GM19438 (cell line): ENCODE results near the gene NSF.
"Not testable (repeated sequence)": the region's sequence is repeated elsewhere in the genome, so short reads cannot be mapped to it uniquely, and the experiment has no call there.

Experiments used
- ATAC-seq: cut with Tn5 transposase; IDR thresholded peaks from one replicate; pipeline ENCODE4 v1.9.1; 2021; ENCODE audit warnings: low read depth; ENCODE audit not compliant: unreplicated experiment

Gene NSF

DNA sequence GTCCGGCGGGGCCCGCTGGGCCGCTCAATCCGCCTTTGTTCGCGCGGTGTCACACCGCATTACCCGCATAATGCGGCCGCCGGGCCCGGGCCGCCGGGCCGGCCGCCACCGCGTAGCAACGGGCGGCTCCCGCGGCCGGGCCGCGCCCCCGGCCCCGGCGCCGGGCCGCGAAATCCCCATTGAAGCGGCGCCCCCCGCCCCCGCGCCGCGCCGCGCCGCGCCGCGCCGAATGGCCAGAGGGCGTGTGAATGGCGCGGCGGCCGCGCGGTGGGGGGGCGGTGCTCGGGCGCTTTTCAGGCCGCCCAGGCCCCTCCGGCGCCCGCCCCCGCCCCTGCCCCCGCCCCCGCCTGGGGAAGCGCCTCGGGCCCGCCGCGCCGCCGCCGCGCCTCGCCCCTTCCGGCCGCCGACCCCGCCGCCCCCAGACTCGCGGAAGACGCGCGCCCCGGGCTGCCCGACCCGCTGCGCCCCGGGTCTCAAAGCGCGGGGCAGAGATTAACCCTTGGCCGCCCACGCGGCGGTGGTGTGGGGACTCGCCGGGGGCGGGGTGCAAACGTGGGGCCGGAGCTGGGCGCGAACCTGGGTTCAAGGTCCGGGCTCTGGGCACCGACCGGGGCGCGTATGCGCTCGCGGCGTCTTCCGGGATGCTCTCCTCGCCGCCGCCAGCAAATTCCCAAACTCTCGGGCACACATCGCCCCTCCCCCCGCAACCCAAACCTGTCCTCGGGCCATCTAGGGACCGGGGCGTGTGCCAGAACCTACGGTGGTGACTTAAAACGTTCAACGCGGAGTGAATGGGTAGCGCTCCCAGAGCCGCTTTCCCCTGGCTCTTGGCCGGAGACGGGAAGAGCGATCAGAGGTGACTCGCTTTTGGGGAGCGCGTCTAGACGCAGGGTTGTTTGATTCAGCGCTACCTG lies 181.3 kb downstream of the NSF start:
- no peak for ATAC-seq

DNA sequence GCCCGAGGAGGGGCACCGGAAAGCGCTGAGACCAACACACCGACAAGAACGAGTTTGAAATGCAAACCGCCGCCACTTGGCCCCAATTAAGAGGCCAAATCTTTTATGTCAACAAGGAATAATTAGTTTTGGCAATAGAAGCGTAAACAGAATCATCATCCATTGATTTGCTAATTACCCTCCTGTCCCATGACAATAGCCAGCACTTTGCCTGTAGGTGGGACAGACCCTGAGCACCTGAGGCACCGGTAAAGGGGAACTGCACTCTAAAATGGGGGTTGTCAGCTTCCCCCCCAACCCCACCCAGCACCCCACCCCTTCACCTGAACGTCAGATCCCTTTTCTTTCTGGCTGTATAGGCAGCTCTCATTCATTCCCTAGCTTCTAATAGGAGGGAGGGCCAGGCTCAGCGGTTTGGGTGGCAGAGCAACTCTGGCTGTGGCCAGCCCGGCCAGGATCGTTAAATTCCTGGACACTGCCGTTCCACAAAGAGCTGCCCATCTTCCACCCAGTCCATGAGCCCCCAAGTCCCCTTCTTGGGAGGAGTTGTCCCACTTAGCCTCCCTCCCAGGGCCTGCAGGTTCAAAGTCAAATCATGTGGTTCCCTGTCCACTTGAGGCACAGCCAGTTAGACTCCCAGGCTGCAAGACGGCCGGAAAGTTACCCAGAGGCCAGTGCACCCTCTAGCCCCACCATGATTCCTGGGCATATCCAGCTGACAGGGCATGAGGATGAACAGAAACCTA lies 182.2 kb downstream of the NSF start:
- no peak for ATAC-seq

DNA sequence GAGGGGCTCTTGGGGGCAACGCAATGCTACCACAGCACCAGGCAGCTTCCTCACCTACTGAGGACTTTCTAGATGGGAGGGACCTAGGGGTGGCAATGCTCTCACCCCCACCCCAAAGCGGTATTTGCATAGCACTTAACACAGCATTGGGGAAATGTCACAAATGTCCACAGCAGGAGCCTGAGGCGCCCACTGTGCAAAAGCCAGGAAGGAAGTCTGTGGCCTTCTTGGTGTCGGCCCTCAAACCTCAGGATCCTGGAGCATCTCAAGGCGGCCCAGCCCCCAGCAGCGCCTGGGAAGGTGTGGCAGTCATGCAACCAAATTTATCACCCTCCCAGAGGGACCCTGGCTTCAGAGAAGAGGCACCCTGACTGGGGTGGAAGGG lies 182.7 kb downstream of the NSF start:
- no peak for ATAC-seq

DNA sequence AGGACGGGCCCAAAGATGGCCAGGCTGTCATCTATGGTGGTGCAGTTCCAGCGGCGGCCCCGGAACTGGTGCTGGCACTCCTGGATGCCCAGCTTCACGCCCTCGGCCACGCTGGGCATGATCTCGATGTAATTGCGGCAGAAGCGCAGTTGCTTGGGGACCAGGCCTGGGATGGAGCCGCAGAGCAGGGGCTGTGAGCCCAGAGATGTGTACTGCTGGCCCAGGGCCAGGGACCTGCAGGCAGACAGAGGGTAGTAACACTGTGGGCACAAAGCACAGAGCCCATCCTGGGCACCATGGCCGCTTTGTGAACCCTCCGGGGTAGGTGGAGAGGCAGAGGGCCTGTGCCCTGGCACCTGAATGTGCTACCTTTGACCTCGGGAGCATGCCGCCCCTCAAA lies 183.2 kb downstream of the NSF start:
- no peak for ATAC-seq

DNA sequence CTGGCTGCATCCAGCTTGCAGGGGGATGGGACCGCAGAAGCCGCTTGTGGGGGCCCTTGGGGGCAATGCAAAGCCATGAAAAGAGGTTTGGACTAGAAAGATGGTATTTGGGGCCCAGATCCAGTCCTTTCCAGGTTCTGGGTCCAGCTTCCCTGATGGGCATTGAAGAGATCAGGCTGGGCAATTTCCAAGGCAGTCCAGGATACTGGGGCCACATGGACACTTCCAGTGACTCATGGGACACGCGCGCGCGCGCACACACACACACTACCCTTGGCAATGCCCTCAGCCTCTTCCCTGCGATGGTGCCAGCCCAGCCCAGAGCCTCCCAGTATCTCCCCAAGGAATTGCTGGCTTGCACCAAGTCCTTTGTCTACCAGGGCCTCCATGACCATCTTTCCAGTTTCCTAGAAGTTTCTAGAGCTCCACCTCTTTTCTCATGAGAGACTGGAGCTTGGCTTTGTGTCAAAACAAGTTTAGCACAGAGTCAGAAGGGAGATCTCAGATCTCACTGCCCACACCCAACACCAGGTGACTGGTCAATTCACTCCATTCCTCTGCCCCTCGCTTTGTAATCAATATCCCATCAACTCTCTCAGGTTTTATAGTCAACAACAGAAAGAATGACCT lies 183.8 kb downstream of the NSF start:
- ATAC-seq, result no peak

DNA sequence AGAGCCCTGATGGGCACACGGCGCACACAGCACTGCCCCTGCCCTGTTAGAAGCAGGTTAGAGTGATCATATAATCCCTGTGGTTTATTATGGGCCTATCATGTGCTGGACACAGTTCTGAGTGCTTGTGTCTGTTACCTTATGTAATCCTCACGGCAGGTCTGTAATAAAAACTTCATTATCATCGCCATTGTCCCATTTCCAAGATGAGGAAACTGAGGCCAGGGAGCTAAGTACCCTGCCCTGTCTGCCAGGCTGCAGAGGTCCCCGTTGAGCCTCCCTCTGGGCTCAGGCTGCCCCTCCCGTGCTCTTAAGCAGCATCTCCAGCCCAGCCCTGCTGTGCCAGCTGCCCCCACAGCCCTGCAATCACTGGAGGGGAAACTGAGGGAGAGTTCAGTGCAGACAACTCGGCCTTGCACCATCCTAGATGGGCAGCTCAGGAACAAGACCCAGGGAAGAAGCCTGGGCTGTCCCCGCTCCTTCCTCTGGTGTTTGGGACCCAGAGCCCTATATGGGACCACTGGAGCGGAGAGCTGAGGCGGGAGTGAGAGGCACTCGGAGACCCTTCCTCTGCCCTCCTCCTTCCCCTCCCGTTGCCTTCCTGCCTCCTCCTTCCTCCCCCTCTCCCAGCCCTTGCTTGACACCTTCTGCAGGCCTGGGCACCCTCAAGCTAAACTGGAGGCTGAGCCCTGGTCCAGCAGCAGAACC lies 186.0 kb downstream of the NSF start:
- ATAC-seq, result no peak

DNA sequence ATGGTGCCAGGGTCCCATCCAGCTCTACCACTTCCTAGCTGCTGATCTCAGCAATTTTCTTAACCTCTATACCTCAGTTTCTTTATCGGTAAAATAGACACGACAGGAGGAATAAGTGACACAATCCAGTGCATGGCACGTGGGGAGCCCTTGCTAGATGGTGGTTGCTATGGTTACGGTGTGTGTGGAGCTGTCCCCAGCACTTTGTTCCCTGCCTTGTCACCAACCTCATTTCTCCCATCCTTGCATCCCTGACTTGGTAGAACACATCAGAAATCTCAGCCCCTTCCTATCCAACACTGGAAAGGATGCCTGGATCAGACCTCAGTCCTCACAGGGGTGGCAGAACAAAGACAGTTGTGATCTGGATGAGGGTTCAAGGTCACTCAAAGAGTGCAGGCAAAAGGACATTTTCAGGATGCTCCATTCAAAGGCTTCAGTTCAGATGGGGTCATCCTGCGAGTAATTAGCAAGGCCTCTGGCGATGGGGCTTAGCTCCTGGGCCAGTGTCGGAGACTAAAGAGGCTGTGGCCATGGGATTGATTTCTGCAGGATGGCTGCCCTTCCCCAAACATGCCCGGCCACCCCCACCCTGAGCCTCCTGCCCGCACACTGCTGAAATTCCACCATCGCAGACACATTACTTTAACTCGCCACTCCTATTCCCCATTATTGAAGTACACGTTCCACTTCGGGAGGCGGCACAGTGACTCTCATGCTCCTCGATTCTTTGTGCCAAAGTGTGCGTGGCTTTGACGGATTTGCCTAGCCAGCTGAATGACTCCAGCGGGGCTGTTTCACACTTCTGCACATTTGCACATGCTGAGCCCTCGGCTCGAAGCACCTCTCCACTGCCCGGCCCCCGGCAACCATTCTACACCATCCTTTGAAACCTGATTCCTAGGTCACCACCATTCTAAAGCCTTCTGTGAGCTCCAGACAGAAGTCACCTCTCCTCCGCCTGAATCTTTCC lies 187.8 kb downstream of the NSF start:
- ATAC-seq, result no peak

DNA sequence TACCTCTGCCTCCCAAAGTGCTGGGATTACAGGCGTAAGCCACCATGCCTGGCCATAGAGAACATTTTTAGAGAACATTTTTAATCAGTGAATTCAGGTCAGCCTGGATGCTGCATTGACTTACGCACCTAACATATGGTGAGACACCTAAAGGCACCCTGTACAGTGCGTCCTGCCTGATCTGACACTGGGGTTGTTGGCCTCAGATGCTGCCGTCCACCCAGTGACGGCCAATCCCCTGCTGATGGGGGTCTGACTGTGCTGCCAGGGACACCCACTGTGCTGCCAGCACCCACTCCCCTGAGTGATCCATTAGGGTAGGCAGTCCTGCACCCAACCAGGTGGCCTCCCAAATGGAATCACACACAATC lies 189.5 kb downstream of the NSF start:
- ATAC-seq, result no peak

DNA sequence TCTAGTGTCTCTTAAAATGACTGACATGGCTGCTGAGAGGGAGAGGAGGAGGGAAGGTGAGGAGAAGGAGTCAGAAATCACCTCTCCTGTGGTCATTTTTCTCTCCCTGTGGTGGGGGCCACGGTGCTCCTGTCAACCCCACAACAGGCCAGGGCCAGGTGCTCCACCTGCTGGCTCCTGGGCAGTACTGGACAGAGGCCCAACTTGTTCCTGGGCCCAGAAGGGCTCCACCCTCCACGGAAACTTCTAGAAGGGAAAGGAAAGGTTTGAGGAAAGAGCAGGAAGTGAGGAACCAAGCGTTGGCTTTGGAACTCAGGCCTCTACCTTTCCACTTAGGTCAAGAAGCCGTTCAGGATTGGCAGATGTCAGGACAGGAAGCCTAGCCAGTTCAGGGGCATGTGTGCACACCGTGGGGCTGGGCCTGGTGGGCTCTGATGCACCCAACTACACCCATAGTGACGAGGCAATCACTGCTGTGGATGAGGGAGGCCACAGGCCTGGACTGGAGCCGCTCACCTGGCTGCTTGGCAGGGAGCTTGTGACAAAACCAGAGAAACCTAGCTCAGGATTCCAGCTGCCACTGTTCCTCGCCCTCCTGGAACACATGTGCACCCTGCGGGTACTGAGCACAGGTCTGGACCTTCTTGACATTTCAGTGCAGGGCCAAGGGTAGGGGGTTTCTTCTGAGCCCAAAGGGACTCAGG lies 191.9 kb downstream of the NSF start:
- ATAC-seq, result no peak

DNA sequence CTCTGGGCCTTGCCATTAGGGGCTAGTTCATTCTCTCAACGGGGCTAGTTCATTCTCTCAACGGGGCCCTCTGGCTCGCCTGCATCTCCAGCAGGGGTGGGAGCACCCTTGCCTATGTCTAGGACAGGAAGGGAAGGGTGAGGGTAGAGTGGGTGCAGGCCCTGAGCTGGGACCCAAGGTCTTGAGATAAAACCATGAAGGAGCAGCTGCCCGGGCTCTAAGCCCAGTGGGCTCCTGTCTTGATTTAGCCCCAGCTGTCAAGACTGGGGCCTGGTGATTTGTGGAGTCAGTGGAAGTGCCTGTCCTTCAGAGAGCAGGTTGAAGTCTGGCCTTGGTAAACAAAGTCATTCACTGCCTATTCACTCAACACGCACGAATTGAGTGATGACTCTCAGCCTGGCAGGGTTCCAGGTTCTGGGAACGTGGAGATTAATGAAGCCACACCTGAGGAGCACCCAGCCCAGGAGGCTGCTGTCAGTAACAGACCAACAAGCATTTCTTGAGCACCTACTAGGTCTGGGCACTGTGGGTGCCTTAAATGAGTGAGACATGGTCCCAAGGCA lies 192.6 kb downstream of the NSF start:
- no peak for ATAC-seq

DNA sequence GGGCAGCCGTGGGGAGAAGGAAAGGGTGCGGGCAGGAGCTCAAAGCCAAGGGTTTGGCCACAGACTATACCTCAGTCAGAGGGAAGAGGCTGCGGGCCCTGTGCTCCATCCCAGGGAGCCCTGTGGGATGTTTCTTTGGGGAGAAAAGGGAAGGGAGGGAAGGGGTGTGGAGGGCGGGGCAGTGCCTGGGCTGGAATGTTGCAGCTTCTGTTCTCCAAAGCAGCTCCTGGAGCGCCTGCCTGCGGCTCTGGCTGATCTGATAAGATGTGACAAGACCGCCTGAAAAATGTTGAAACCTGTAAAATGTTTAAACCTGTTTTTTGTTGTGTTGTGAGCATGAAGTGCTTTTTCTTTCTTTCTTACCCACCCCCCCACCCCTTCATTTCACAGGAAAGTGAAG lies 195.2 kb downstream of the NSF start:
- ATAC-seq, result no peak

DNA sequence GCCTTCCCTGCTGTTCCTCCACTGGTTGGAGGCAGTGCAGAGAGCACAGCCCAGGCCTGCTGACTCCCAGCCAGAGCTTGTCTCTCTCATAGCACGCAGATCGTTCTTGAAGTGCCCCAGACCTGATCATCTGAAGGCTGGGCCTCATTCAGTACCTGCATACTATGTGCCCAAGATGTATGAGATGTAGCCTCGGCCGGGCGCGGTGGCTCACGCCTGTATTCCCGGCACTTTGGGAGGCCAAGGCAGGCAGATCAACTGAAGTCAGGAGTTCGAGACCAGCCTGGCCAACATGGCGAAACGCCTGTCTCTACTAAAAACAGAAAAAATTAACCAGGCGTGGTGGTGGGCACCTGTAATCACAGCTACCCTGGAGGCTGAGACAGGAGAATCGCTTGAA lies 197.0 kb downstream of the NSF start:
- no peak for ATAC-seq

DNA sequence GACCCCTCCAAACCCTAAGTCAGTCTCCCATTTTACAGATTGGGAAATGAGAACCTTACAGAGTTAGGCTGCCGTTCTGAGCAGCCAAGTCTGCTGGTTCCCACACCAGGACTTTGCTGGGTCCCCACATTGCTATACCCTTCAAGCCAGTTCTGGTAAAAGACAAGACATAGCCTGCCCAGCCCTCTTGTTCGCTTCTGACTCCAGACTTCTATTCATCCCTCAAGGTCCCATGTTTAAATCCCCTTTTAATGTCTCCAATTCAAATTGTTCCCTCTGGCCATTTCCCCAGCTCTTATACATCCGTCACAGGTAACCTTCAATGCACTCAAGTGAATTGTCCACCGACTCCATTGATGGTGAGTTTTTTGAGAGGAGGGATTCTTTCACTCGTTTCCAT lies 197.8 kb downstream of the NSF start:
- ATAC-seq, result no peak

DNA sequence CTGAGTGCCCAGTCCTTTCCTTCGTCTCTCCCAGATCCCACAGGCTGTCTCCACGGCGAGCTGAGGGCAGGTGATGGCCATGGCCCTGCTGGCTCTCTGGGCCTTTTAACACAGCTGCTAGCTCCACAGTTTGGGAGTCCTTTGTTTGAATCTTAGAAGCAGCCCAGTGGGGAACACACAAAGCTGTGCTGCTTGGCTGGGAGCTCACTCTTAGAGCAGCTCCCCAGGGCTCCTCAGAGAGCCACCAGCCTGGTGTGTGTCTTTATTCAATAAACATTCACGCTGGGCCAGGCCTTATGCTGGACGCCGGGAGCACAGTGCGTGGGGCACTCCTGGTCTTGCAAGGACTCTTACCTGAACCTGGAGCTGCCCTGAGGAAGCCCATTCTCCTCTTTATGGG lies 198.3 kb downstream of the NSF start:
- no peak for ATAC-seq

DNA sequence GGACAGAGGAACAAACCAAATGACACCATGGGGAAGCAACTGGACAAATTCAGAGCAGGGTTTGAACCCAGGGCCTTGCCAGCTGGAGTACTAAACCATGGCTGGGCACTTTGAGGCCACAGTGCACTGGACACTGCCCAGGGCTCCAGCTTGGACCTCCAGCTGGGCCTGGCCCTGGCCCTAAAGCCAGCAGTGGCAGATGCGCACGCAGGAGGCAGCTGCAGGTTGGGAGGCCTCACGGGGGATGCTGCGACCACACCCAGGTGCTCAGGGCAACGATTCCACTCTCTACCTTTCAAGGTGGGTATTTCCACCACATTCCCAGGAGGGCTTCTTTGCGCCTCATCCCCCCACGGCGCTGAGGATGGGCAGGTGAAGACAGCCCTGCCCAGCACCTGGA lies 199.1 kb downstream of the NSF start:
- no peak for ATAC-seq

DNA sequence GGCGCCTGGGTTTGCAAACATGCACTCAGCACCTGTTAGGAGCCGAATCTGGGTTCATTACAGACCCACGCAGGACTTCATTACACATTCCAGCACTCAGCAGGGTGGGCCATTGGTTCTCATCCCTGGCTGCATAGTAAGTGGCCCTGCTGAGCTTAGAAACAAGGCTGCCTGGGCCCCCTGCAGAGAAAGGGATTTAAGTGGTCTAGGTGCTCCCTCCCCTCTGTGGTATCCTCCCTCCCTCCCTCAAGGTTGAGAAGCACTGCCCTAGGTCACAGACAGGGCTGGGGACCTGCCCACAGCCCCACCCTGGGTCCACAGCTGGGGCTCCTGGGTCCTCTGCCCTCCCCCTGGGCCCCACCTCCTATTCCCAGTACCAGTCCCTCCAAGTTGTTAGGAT lies 199.7 kb downstream of the NSF start:
- no peak for ATAC-seq

DNA sequence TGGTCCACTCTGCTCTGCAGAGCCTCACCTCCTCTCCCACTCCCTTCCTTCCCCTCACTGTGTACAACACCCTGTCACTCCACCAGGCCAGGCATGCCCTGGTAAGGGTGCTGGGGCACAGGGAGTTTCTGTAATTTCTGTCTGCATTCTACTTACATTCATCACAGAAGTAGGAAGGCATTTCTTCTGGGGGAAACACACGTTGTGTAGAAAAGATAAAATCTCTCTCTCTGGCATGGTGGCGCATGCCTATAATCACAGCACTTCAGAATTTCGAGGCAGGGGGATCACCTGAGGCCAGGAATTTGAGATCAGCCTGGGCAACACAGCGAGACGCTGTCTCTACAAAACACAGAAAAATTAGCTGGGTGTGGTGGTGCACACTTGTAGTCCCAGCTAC lies 201.1 kb downstream of the NSF start:
- ATAC-seq, result no peak

DNA sequence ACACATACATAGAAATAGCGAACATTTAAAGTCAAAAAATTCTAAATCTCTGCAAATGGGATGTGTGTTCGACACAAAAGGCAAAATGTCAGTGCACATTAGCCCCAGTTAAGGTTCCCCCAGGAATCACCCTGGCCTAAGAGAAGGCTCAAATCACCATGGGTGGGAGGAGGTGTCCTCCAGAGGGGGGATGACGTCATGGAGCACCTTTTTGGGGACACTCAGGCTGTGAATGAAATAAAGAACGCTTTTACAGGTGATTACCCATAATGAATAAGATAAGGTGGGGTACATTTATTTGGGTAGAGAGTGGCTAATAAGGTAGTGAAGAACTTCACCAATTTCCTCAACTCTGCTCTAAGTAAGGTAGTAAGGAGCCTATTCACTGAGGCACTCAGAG lies 201.6 kb downstream of the NSF start:
- ATAC-seq, result no peak

DNA sequence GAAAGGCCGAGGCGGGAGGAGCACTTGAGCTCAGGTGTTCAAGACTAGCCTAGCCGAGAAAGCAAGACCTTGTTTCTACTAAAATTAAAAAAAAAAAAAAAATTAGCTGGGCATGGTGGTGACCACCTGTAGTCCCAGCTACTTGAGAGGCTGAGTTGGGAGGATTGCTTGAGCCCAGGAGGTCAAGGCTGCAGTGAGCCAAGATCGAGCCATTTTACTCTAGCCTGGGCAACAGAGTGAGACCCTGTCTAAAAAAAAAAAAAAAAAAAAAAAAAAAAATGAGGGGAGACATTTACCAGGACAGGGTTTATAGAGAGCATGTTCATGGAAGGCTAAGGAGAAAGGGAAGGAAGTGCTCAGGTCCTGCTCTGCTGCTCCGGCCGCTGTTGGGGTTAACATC lies 202.6 kb downstream of the NSF start:
- ATAC-seq, result not testable (repeated sequence)
